HEK293 (cell line): ENCODE data around the gene SPIRE2.
"Not testable (repeated sequence)": the region's sequence is repeated elsewhere in the genome, so short reads cannot be mapped to it uniquely, and the experiment has no call there.

Experiments
- CTCF ChIA-PET: fragments of 350-600 bp; formaldehyde crosslinking; extraction: SDS; loops from one replicate; lab custom pipeline; 2021; ENCODE audit warnings: antibody characterized with exemption; lab: Yijun Ruan, JAX
- POLR2A ChIA-PET: fragments of 300-600 bp; formaldehyde crosslinking; extraction: SDS; loops from one replicate; lab custom pipeline; 2020; ENCODE audit warnings: antibody characterized with exemption, inconsistent platforms; lab: Yijun Ruan, JAX
- H3K27ac ChIP-seq: fragments of 200-500 bp; sonication (Bioruptor generic); 2 replicates; pipeline ENCODE4 v1.5.1; 2014; ENCODE audit warnings: low read depth, low read length, control low read depth, inconsistent platforms; ENCODE audit errors: extremely low read depth
- H3K36me3 ChIP-seq, 2 experiments: fragments of 200-500 bp in 1 of 2; sonication (Bioruptor generic) in 1 of 2; 1 replicate in 1 of 2; 2 replicates in 1 of 2; pipeline ENCODE4 v1.5.1; 2014 to 2017; ENCODE audit warnings: inconsistent platforms in 2 of 2, low read length in 2 of 2; ENCODE audit not compliant: control insufficient read depth in 2 of 2, insufficient read depth in 1 of 2
- H3K4me1 ChIP-seq: fragments of 200-500 bp; sonication (Bioruptor generic); 2 replicates; pipeline ENCODE4 v1.5.1; 2014; ENCODE audit warnings: mild to moderate bottlenecking, low read length, inconsistent platforms; ENCODE audit not compliant: control insufficient read depth, insufficient read depth
- H3K4me3 ChIP-seq: 2 replicates; pipeline ENCODE4 v1.5.1; 2011; ENCODE audit warnings: low read depth, mild to moderate bottlenecking, control low read depth, low read length, moderate library complexity
- H3K9me3 ChIP-seq: fragments of 200-500 bp; sonication (Bioruptor generic); 2 replicates; pipeline ENCODE4 v1.5.1; 2014; ENCODE audit warnings: low read depth, low read length, inconsistent platforms; ENCODE audit not compliant: control insufficient read depth, insufficient read depth
- GLI2 ChIP-seq: fragments of 450-650 bp; formaldehyde crosslinking; IDR thresholded peaks from 2 replicates; pipeline ENCODE4; 2017; ENCODE audit warnings: missing biosample characterization, missing genetic modification characterization, low read depth, borderline replicate concordance
- KLF7 ChIP-seq: fragments of 450-650 bp; formaldehyde crosslinking; IDR thresholded peaks from 2 replicates; pipeline ENCODE4 v1.5.1; 2016; ENCODE audit warnings: missing biosample characterization, missing genetic modification characterization, borderline replicate concordance
- KLF9 ChIP-seq: fragments of 450-650 bp; formaldehyde crosslinking; IDR thresholded peaks from 2 replicates; pipeline ENCODE4 v1.5.1; 2016; ENCODE audit warnings: missing biosample characterization, missing genetic modification characterization, low read depth
- ZBTB8A ChIP-seq: fragments of 450-650 bp; formaldehyde crosslinking; IDR thresholded peaks from 2 replicates; pipeline ENCODE4 v1.5.1; 2016; ENCODE audit warnings: missing biosample characterization, missing genetic modification characterization
- ZNF121 ChIP-seq: fragments of 450-650 bp; formaldehyde crosslinking; IDR thresholded peaks from 2 replicates; pipeline ENCODE4 v1.5.1; 2016; ENCODE audit warnings: missing biosample characterization, missing genetic modification characterization
- ZNF155 ChIP-seq: fragments of 450-650 bp; formaldehyde crosslinking; IDR thresholded peaks from 2 replicates; pipeline ENCODE4 v1.5.1; 2016; ENCODE audit warnings: missing biosample characterization, missing genetic modification characterization
- ZNF16 ChIP-seq: fragments of 450-650 bp; formaldehyde crosslinking; IDR thresholded peaks from 2 replicates; pipeline ENCODE4 v1.5.1; 2016; ENCODE audit warnings: low read depth, missing biosample characterization, missing genetic modification characterization
- ZNF169 ChIP-seq: fragments of 450-650 bp; formaldehyde crosslinking; IDR thresholded peaks from 2 replicates; pipeline ENCODE4 v1.5.1; 2016; ENCODE audit warnings: missing biosample characterization, missing genetic modification characterization
- ZNF211 ChIP-seq: fragments of 450-650 bp; formaldehyde crosslinking; IDR thresholded peaks from 2 replicates; pipeline ENCODE4 v1.5.1; 2016; ENCODE audit warnings: low read depth, missing biosample characterization, missing genetic modification characterization
- ZNF221 ChIP-seq: fragments of 450-650 bp; formaldehyde crosslinking; IDR thresholded peaks from 2 replicates; pipeline ENCODE4 v1.5.1; 2017; ENCODE audit warnings: missing biosample characterization, missing genetic modification characterization, borderline replicate concordance
- ZNF223 ChIP-seq: fragments of 450-650 bp; formaldehyde crosslinking; IDR thresholded peaks from 2 replicates; pipeline ENCODE4 v1.5.1; 2016; ENCODE audit warnings: missing biosample characterization, missing genetic modification characterization
- ZNF274 ChIP-seq, 2 experiments: fragments of 200-500 bp in 1 of 2; fragments of 450-650 bp in 1 of 2; sonication (Bioruptor generic) in 1 of 2; formaldehyde crosslinking in 1 of 2; IDR thresholded peaks; 2 replicates each; pipeline versions ENCODE4 v1.5.1 to v1.6.1; 2014 to 2016; ENCODE audit warnings: borderline replicate concordance in 1 of 2, inconsistent platforms in 1 of 2, low read length in 1 of 2, missing biosample characterization in 1 of 2, missing genetic modification characterization in 1 of 2
- ZNF391 ChIP-seq: fragments of 450-650 bp; formaldehyde crosslinking; IDR thresholded peaks from 2 replicates; pipeline ENCODE4 v1.5.1; 2016; ENCODE audit warnings: low read depth, missing biosample characterization, missing genetic modification characterization, borderline replicate concordance
- ZNF510 ChIP-seq: fragments of 450-650 bp; formaldehyde crosslinking; IDR thresholded peaks from 2 replicates; pipeline ENCODE4 v1.5.1; 2018; ENCODE audit warnings: mild to moderate bottlenecking, missing genetic modification characterization, missing biosample characterization; ENCODE audit not compliant: insufficient replicate concordance
- ZNF558 ChIP-seq: fragments of 450-650 bp; formaldehyde crosslinking; IDR thresholded peaks from 2 replicates; pipeline ENCODE4 v1.5.1; 2016; ENCODE audit warnings: missing biosample characterization, missing genetic modification characterization
- ZNF658 ChIP-seq: fragments of 450-650 bp; formaldehyde crosslinking; IDR thresholded peaks from 2 replicates; pipeline ENCODE4; 2016; ENCODE audit warnings: missing biosample characterization, missing genetic modification characterization
- ZNF670 ChIP-seq: fragments of 450-650 bp; formaldehyde crosslinking; IDR thresholded peaks from 2 replicates; pipeline ENCODE4 v1.5.1; 2016; ENCODE audit warnings: missing biosample characterization, missing genetic modification characterization, low read depth
- TF ChIP-seq, protein P1 (sequence below): fragments of 450-650 bp; formaldehyde crosslinking; IDR thresholded peaks from 2 replicates; pipeline ENCODE4 v1.5.1; 2017; ENCODE audit warnings: missing biosample characterization, missing genetic modification characterization
- TF ChIP-seq, protein P2 (sequence below): fragments of 450-650 bp; formaldehyde crosslinking; IDR thresholded peaks from 2 replicates; pipeline ENCODE4 v1.5.0; 2017; ENCODE audit warnings: missing biosample characterization, missing genetic modification characterization, borderline replicate concordance

SPIRE2 gene

DNA sequence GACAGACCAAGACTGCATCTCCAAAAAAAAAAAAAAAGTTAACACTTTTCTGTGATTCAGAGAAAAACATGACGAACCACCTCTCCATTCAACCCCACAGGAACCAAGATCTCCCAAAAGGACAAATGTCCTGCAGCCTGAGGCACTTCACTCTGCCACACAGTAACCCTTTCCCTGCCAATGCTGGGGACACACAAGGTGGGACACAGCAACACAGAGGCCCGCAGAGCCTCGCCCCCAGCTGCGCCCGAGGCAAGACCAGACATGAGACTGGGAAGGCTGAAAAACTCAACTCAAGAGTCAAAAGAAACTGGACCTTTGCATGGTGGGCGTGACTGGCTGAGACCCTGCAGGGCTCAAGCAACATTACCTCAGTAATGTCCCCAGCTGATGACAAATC lies 45.8 kb upstream of the SPIRE2 start:
- Histone ChIP-seq H3K36me3 (peaks cover 65 to 90% of the 10 kb centered on the region in 2 experiments), H3K9me3 (no peaks in the 10 kb centered on the region)
- TF ChIP-seq ZBTB8A (tag by site-specific recombination) (no peak), ZNF169 (tag by site-specific recombination) (no peak), ZNF510 (tag by site-specific recombination) (no peak), ZNF658 (tag by site-specific recombination) (no peak), KLF7 (tag by site-specific recombination) (no peak)
- TF ChIP-seq, protein P1, sequence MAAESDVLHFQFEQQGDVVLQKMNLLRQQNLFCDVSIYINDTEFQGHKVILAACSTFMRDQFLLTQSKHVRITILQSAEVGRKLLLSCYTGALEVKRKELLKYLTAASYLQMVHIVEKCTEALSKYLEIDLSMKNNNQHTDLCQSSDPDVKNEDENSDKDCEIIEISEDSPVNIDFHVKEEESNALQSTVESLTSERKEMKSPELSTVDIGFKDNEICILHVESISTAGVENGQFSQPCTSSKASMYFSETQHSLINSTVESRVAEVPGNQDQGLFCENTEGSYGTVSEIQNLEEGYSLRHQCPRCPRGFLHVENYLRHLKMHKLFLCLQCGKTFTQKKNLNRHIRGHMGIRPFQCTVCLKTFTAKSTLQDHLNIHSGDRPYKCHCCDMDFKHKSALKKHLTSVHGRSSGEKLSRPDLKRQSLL (tag by site-specific recombination) = no peak
- TF ChIP-seq, all 188 proteins: peak for 0
- Histone ChIP-seq H3K27ac (no peak overlapping the region), H3K4me3 (no peak overlapping the region), H3K4me1 (no peaks in the 10 kb centered on the region)
- ChIA-PET POLR2A (interaction anchor here (0.7 kb wide), 2 partner anchors 140 to 1083 kb away, joined by 3 read pairs; no protein-coding TSS in a partner anchor), CTCF (no interaction called here)

DNA sequence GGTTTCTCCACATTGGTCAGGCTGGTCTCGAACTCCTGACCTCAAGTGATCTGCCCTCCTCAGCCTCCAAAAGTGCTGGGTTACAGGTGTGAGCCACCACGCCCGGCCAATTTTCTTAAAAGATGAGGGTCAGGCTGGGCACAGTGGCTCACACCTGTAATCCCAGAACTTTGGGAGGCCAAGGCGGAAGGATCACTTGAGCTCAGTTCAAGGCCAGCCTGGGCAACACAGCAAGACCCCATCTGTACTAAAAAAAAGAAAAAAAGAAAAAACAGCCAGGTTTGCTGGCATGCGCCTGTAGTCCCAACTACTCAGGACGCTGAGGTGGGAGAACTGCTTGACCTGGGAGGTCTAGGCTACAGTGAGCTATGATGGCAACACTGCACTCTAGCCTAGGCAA lies 44.3 kb upstream of the SPIRE2 start:
- POLR2A ChIA-PET = not testable (repeated sequence)

DNA sequence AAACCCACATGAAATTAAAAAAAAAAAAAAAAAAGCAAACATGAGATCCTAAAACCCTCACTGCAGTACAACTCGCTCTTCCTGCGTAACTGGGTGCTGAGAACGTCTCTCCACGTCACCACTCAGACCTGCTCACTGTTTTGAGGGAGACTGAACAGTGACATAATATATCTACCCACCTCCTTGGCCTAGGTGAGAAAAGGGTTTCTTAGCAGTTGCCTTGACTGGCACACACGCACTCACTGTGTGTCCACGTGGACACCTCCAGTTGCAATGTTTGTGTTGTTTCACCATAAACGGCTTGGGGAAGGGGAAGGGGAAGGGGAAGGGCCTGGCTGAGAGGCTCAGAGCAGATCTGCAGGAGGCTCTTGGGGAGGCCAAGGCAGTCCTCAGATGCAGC lies 43.9 kb upstream of the SPIRE2 start:
- CTCF ChIA-PET = no interaction called here
- Histone ChIP-seq H3K9me3 (no peaks in the 10 kb centered on the region), H3K4me3 (no peak overlapping the region), H3K36me3 (peaks cover 71 to 92% of the 10 kb centered on the region in 2 experiments), H3K27ac (no peak overlapping the region), H3K4me1 (no peaks in the 10 kb centered on the region)
- TF ChIP-seq ZNF391 (tag by site-specific recombination) = no peak
- no peak for TF ChIP-seq ZNF221 (tag by site-specific recombination)
- TF ChIP-seq ZNF223 (tag by site-specific recombination) = no peak
- TF ChIP-seq ZNF274 (IDR thresholded peaks at IDR 0.05; ENCODE audit: low read length) = no peak
- no peak for TF ChIP-seq ZNF274 (tag by site-specific recombination; IDR thresholded peaks at IDR 0.05; ENCODE audit: borderline replicate concordance)
- TF ChIP-seq, protein P2, sequence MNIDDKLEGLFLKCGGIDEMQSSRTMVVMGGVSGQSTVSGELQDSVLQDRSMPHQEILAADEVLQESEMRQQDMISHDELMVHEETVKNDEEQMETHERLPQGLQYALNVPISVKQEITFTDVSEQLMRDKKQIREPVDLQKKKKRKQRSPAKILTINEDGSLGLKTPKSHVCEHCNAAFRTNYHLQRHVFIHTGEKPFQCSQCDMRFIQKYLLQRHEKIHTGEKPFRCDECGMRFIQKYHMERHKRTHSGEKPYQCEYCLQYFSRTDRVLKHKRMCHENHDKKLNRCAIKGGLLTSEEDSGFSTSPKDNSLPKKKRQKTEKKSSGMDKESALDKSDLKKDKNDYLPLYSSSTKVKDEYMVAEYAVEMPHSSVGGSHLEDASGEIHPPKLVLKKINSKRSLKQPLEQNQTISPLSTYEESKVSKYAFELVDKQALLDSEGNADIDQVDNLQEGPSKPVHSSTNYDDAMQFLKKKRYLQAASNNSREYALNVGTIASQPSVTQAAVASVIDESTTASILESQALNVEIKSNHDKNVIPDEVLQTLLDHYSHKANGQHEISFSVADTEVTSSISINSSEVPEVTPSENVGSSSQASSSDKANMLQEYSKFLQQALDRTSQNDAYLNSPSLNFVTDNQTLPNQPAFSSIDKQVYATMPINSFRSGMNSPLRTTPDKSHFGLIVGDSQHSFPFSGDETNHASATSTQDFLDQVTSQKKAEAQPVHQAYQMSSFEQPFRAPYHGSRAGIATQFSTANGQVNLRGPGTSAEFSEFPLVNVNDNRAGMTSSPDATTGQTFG (tag by site-specific recombination) = no peak
- no peak for TF ChIP-seq GLI2 (tag by site-specific recombination)
- no peak for TF ChIP-seq ZNF16 (tag by site-specific recombination)
- TF ChIP-seq KLF9 (tag by site-specific recombination) = no peak
- TF ChIP-seq ZNF670 (tag by site-specific recombination) = no peak
- TF ChIP-seq ZNF211 = no peak
- TF ChIP-seq ZNF558 (tag by site-specific recombination) = no peak
- TF ChIP-seq ZNF155 (tag by site-specific recombination) = no peak
- POLR2A ChIA-PET = no interaction called here

More for the DNA sequence above, 44.3 kb upstream of the SPIRE2 start:
- H3K4me3 ChIP-seq, H3K4me1 ChIP-seq, H3K9me3 ChIP-seq, H3K27ac ChIP-seq, CTCF ChIA-PET: not testable (repeated sequence)
- peak; percentile 86 for TF ChIP-seq ZNF121 (tag by site-specific recombination)
- H3K36me3 ChIP-seq = peaks cover 71 to 92% of the 10 kb centered on the region in 2 experiments
